ENCODE measurements around the gene RBL1.
"Not testable (repeated sequence)": the region's sequence is repeated elsewhere in the genome, so short reads cannot be mapped to it uniquely, and the experiment has no call there.

RBL1 gene

GRCh38 chr20:37128803-37129202 lies 33.0 kb upstream of the RBL1 start:
- TF ChIP-seq ZFX (IDR thresholded peaks at IDR 0.05) (no peak), CTCF (conservative IDR thresholded peaks at IDR 0.05) (no peak)
- no peak overlapping the region for H3K27ac ChIP-seq

GRCh38 chr20:37126290-37126689 lies 30.5 kb upstream of the RBL1 start:
- not testable (repeated sequence) for H3K27ac ChIP-seq

DNA sequence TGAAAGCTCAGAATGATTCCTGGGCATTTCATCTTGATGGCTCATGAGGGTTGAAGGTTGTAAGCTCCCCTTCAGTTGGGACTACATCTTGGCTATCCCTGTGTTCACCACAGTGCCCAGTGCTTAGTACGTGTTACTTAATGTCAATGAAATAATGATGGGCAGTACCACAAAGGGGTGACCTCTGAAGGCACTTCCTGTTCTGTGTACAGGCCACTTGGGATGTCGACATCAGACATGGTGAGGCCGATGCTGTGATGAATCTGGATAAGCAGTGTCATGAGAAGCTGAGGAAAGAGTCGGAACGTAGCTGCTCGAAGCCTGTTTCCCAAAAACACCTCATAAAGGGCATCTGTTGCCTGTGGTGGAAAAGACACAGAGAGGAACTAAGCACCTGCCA lies 27.6 kb upstream of the RBL1 start:
- no peak for TF ChIP-seq ZFX (IDR thresholded peaks at IDR 0.05)
- no peak for TF ChIP-seq CTCF (conservative IDR thresholded peaks at IDR 0.05)
- no peak overlapping the region for H3K27ac ChIP-seq

- H3K27ac ChIP-seq: no peak overlapping the region
- TF ChIP-seq ZFX (IDR thresholded peaks at IDR 0.05): no peak
- no peak for TF ChIP-seq CTCF (conservative IDR thresholded peaks at IDR 0.05)
Measured at GRCh38 chr20:37120497-37120896, 24.7 kb upstream of the RBL1 start.

DNA sequence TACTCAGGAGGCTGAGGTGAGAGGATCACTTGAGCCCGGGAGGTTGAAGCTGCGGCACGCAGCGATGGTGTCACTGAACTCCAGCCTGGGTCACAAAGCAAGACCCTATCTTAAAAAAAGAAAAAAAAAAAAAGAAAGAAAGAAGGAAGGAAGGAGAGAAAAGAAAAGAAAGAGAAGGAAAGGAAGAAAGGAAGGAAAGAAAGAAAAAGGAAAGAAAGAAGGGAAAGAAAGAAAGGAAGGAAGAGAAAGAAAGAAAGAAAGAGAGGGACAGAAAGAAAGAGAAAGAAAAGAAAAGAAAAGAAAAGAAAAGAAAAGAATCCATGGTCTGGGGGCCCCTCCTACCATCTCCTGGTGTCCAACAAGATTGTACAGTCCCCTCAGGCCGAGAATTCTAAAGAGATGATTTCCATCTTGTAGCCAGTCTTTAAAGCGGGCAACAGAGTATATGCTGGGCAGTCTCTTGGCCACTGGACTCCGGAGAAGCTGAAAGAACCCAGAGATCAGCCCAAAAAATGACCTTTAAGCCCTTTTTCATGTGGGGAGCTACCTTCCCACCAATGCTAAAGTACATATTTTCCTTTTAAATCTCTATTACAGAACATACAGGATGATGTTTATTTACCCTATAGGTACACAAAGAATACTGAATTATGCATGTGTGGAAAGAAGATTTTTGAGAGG lies 23.7 kb upstream of the RBL1 start:
- no peak for TF ChIP-seq CTCF (conservative IDR thresholded peaks at IDR 0.05)
- TF ChIP-seq ZFX (IDR thresholded peaks at IDR 0.05): no peak
- H3K27ac ChIP-seq: no peak overlapping the region

GRCh38 chr20:37114012-37114411 lies 18.2 kb upstream of the RBL1 start:
- H3K27ac ChIP-seq: no peak overlapping the region
- TF ChIP-seq CTCF (conservative IDR thresholded peaks at IDR 0.05) (no peak), ZFX (IDR thresholded peaks at IDR 0.05) (no peak)

GRCh38 chr20:37111926-37112455 lies 16.2 kb upstream of the RBL1 start:
- TF ChIP-seq ZFX (IDR thresholded peaks at IDR 0.05) (no peak), CTCF (conservative IDR thresholded peaks at IDR 0.05) (no peak)
- no peak overlapping the region for H3K27ac ChIP-seq

DNA sequence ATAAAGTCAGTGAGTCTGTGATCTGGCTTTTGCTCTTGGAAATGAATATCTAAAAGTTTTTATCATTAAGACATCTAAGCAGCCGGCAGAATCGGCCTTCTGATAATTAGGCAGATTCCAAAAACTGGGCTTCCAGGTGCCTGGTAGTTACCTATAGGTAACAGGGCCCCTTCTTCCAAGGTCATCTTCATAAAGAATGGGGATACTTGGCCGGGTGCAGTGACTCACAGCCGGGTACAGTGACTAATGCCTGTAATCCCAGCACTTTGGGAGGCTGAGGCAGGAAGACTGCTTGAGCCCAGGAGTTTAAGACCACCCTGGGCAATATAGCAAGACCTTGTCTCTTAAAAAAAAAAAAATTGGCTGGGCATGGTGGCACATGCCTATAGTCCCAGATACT lies 12.9 kb upstream of the RBL1 start:
- no peak overlapping the region for H3K27ac ChIP-seq
- no peak for TF ChIP-seq ZFX (IDR thresholded peaks at IDR 0.05)
- TF ChIP-seq CTCF (conservative IDR thresholded peaks at IDR 0.05): no peak

All from C4-2B (cell line).